Skeletal muscle tissue (tissue), 4 donors: ENCODE data around the gene SHISA4. TPM values are rescaled to one million over a fixed set of nuclear protein-coding genes. Genes with fewer than 3 reads are reported as not detected.

Source experiments
- H3K27ac ChIP-seq: one replicate; pipeline ENCODE4 v1.7.0; 2013; ENCODE audit warnings: mild to moderate bottlenecking, low read depth, low read length, inconsistent platforms
- H3K27me3 ChIP-seq, 3 donors: one replicate each; pipeline ENCODE4 v1.7.0; 2013; ENCODE audit warnings: low read length in 3 of 3; ENCODE audit not compliant: control insufficient read depth in 3 of 3, insufficient read depth in 3 of 3
- H3K36me3 ChIP-seq, 3 donors: one replicate each; pipeline ENCODE4 v1.7.0; 2013; ENCODE audit warnings: low read length in 3 of 3; ENCODE audit not compliant: control insufficient read depth in 3 of 3, insufficient read depth in 3 of 3
- H3K4me1 ChIP-seq, 3 donors: one replicate each; pipeline ENCODE4 v1.7.0; 2013; ENCODE audit warnings: low read length in 3 of 3, mild to moderate bottlenecking in 3 of 3; ENCODE audit not compliant: control insufficient read depth in 3 of 3, insufficient read depth in 3 of 3
- H3K4me3 ChIP-seq, 3 donors: one replicate each; pipeline ENCODE4 v1.7.0; 2013; ENCODE audit warnings: low read length in 3 of 3
- H3K9ac ChIP-seq, 3 donors: one replicate each; pipeline ENCODE4 v1.7.0; 2013; ENCODE audit warnings: low read length in 3 of 3, mild to moderate bottlenecking in 3 of 3, moderate library complexity in 2 of 3, low read depth in 1 of 3
- H3K9me3 ChIP-seq, 3 donors: one replicate each; pipeline ENCODE4 v1.7.0; 2013; ENCODE audit warnings: low read length in 3 of 3; ENCODE audit not compliant: control insufficient read depth in 3 of 3
- total RNA-seq: library from RNA; depleted of rRNA; stranded (reverse); fragments of >200 nt; gene quantifications from one replicate; pipeline ENCODE4 v1.2.3, GENCODE V29; 2014
- donor health status: Osteomylitis.

SHISA4 gene
- total RNA-seq, 1 donor from 2014 or later = 50.1 TPM

DNA sequence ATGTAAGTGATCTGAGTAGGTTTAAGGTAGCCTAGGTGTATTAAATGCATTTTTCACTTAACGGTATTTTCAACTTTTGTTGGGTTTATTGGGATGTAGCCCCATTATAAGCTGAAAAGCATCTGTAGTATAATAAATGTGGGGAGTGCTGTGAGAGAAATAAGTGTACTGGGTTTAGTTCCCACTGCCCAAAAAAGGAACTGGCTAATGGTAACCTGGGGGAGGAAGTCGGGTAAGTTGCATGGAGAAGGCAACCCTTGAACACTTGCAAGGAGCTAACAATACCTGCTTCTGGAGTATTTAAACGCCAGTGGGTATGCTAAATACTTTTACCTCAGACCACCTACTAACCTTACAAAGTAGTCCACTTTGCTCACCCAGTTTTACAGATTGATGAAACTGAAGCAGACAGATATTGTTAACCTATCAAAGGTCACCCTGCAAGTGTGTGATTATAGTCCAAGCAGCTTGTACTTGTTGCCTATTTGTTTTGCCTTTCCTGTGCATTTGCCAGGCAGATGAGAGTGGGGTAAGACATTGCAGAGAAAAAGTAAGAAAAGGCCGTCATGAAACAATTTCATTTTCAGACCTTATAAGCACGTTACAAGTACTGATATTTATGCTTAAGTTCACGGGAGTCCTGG, 7.6 kb upstream of the SHISA4 start:
- Histone ChIP-seq H3K36me3 (peaks cover under 1 to 4% (median under 1%) of the 10 kb centered on the region in 3 donors), H3K27me3 (no peaks in the 10 kb centered on the region), H3K27ac (peak overlapping the region; percentile 96), H3K4me3 (no peak overlapping the region), H3K4me1 (peaks cover 54 to 76% (median 67%) of the 10 kb centered on the region in 3 donors), H3K9me3 (no peaks in the 10 kb centered on the region), H3K9ac (peak overlapping the region in 1 of 3 donors; percentile 18)

DNA sequence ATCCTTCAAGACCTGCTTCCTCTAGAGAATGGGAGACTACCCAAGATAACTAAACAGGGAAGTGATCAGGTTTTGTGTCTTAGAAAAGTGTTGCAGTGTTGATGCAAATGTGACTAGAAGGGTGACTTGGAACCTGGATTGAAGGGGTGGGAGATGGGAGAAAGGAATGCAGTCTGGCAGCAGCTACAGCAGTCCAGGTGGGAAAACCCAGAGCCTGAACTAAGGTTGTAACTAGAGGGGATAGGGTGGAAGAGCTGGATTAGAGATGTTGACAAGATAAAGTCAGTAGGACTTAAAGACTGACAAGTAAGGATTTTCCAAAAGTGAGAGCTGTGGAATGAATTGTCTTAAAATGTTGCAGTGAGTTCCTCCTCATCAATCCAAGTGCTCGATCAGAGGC, 7.1 kb upstream of the SHISA4 start:
- H3K9ac ChIP-seq = peak overlapping the region in 1 of 3 donors; percentile 18
- H3K36me3 ChIP-seq = no peaks in the 10 kb centered on the region
- peaks cover 59 to 81% (median 72%) of the 10 kb centered on the region in 3 donors for H3K4me1 ChIP-seq
- H3K4me3 ChIP-seq = no peak overlapping the region
- no peaks in the 10 kb centered on the region for H3K9me3 ChIP-seq
- no peaks in the 10 kb centered on the region for H3K27me3 ChIP-seq
- H3K27ac ChIP-seq = peak overlapping the region; percentile 96

DNA sequence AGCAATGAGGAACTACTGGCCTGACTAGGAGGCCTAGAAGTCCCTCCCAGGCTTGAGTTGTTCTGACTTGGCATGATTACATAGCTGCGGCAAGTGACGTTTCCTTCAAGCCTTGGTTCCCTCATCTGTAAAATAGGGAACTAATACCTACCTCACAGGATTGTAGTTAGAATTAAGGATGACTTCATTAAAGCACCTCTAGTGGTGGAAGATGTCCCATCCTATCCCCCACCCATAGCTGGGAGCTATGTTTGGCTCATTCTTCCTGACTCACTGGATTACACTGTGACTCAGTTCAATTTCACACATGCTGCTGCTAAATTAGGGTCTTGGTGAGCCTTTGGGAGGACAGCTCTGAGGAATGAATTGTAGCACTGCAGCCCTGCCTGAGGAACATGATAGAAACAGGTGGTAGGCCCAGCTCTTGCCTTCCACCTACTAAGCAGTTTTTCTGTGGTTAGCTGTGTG, 6.0 kb upstream of the SHISA4 start:
- Histone ChIP-seq H3K27me3 (no peaks in the 10 kb centered on the region), H3K4me3 (no peak overlapping the region), H3K27ac (peak overlapping the region; percentile 96), H3K9me3 (no peaks in the 10 kb centered on the region), H3K9ac (peak overlapping the region in 2 of 3 donors; percentile 69 to 72), H3K4me1 (peaks cover 70 to 92% (median 82%) of the 10 kb centered on the region in 3 donors), H3K36me3 (no peaks in the 10 kb centered on the region)

DNA sequence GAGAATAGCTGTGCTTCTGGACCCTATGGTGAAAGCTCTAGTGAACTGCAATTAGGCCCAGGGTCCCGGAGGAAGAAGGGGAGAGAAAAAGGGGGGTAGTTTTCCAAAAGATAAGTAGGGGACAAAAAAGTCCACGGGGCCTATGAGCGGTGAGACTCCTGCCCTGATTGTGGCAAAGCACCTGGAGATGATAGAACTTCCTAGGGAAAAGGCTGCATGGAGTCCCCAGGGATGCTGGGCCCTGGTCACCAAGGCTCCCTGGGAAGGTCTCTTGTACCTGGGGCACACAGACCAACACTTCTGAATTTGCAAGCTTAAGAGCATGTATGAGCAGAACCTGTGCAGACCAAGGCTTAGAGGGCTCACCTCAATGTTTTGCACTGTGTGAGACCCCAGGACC, 5.4 kb upstream of the SHISA4 start:
- Histone ChIP-seq H3K9me3 (no peaks in the 10 kb centered on the region), H3K36me3 (no peaks in the 10 kb centered on the region), H3K4me1 (peaks cover 72 to 94% (median 85%) of the 10 kb centered on the region in 3 donors), H3K27me3 (no peaks in the 10 kb centered on the region), H3K4me3 (peak overlapping the region in 2 of 3 donors; percentile 2 to 10), H3K27ac (peak overlapping the region; percentile 96), H3K9ac (peak overlapping the region; percentile 55 to 72 (median 69))

DNA sequence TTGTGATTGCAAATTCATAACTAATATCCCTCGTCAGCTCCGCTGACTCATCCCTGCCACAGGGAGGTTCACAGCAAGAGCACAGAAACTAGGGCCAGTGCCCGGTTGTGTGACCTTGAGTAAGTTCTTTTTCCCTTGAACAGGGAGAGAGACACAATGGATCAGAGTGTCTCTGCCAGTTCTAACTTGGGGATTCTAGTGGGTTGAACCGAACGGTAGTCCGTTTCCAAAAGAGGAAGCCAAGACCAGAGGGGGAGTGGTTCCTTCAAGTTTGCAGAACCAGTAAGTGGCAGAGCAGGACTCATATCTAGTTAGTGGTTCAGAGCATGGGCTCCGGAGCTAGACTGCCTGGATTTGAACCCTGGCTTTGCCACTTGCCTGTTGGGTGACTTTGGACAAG, 4.9 kb upstream of the SHISA4 start:
- Histone ChIP-seq H3K4me1 (peaks cover 68 to 91% (median 80%) of the 10 kb centered on the region in 3 donors), H3K36me3 (no peaks in the 10 kb centered on the region), H3K9ac (peak overlapping the region; percentile 55 to 72 (median 63)), H3K27ac (peak overlapping the region; percentile 96), H3K4me3 (peak overlapping the region; percentile 10 to 36 (median 11)), H3K27me3 (no peaks in the 10 kb centered on the region), H3K9me3 (no peaks in the 10 kb centered on the region)

DNA sequence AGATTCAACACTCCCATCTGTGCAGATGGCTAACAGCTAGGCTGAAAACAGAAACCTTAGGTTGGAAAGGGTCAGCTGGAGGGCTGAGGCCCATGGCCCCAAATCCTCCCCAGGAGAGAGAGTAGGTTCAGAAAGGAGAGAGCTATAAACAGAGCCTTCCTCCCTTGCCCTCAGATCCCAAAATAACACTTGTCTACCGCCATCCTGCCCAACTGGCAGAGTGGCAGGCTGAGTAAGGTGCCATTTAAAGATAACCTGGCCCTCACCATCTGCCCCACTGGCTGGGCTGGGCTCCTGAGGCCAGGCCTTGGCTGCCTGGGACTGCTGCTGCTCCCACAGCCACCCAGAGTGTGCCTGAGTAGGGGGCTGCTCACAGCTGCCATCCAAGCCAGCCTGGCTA, 4.3 kb upstream of the SHISA4 start:
- Histone ChIP-seq H3K9ac (peak overlapping the region; percentile 58 to 72 (median 63)), H3K36me3 (no peaks in the 10 kb centered on the region), H3K4me3 (peak overlapping the region in 2 of 3 donors; percentile 10 to 11), H3K27ac (peak overlapping the region; percentile 96), H3K27me3 (no peaks in the 10 kb centered on the region), H3K4me1 (peaks cover 69 to 91% (median 80%) of the 10 kb centered on the region in 3 donors), H3K9me3 (no peaks in the 10 kb centered on the region)

DNA sequence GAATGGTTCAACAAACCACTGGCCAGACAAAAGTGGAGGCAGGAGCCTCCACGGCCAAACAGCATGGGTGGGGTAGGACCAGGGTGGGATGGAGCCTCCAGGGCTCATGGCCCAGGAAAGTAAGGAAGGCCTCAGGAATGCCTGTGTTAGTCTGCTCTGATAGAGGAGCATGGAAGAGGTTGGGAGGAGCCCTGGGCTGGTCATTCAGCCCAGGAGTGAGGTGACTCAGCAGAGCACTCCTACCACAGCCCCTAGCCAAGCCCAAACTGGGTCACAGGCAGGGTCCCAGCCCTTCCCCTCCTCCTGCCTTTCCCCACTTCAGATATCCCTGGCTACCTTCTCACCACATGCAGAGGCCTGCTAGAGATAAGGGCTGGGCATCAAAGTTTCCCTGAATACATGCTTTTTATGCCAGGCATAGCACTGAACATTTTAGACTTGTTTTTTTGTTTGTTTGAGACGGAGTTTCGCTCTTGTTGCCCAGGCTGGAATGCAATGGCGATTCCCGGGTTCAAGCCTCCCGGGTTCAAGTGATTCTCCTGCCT, 3.1 kb upstream of the SHISA4 start:
- Histone ChIP-seq H3K4me3 (no peak overlapping the region), H3K36me3 (peaks cover 4 to 6% (median 6%) of the 10 kb centered on the region in 3 donors), H3K27ac (peak overlapping the region; percentile 96), H3K27me3 (no peaks in the 10 kb centered on the region), H3K4me1 (peaks cover 79 to 93% (median 81%) of the 10 kb centered on the region in 3 donors), H3K9me3 (no peaks in the 10 kb centered on the region), H3K9ac (peak overlapping the region; percentile 32 to 72 (median 65))

DNA sequence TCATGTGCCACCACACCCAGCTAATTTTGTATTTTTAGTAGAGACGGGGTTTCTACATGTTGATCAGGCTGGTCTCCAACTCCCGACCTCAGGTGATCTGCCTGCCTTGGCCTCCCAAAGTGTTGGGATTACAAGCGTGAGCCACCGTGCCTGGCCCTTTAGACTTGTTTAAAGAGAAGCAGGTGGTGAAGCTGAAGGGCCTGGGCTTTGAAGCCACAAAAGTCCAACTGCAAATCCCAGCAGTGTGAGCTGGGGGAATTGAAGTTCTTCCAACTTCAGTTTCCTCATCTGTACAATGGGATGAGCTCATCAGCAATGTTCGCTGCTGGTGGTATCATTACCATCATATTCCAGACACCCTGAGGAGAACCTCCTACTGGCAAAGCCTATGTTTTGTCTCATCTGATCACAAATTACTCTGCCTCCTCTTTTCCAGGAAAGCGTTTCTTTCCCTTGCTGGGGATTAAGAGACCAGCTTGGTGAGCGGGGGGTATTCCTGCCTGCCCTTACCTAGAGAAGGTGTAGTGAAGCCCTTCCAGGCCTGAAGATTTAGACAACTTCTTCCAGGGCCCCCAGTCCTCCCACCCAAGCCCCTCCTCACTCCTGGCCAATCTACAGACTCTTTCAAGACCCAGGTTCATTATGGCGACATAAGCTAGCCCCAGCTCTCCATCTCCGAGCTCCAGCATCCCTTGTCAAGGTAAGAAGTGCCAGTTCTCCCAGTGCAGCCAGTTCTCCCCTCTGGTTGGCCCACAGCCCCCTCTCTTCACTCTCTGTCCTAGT, 2.4 kb upstream of the SHISA4 start:
- Histone ChIP-seq H3K27me3 (no peaks in the 10 kb centered on the region), H3K9ac (peak overlapping the region in 2 of 3 donors; percentile 54 to 72), H3K4me1 (peaks cover 84 to 94% (median 85%) of the 10 kb centered on the region in 3 donors), H3K27ac (peak overlapping the region; percentile 96), H3K4me3 (no peak overlapping the region), H3K9me3 (no peaks in the 10 kb centered on the region), H3K36me3 (peaks cover 8 to 13% (median 8%) of the 10 kb centered on the region in 3 donors)

DNA sequence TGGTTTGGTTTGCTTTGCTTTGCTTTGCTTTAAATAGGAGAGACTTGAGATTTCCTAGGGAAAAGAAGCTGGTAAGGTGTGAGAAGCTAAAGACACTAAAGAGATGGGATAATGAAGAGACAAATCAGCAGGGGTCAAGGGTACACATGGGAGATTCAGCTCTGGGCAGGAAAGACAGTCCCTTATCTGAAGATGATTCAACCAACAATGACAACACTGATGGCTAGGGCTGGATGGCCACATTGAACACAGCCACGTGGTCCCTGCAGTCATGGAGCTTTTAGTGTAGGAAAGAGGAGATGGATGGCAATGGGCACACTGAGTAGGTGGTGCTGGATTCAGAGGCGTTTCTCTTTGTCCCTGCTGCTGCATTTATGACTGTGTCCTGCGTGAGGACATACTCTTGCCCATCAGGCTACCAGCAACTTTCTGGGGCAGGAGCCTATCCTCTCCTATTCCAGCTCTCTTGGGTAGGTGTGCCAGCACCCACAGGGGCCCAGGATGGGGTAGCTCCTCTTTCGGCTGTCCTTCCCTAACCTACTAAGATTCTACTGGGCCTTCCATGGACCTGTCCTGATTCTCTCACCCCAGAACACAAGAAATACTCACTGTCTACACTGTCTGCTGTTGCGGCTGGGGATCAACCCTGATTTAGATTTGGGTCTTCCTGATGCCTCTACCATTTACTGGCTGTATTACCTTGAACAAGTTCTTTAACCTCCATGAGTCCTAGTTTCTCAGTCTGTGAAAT, 1.4 kb upstream of the SHISA4 start:
- peaks cover 86 to 94% (median 91%) of the 10 kb centered on the region in 3 donors for H3K4me1 ChIP-seq
- H3K27ac ChIP-seq = peak overlapping the region; percentile 96
- H3K36me3 ChIP-seq = peaks cover 12 to 21% (median 13%) of the 10 kb centered on the region in 3 donors
- no peak overlapping the region for H3K4me3 ChIP-seq
- no peaks in the 10 kb centered on the region for H3K27me3 ChIP-seq
- no peaks in the 10 kb centered on the region for H3K9me3 ChIP-seq
- peak overlapping the region in 2 of 3 donors; percentile 18 to 92 for H3K9ac ChIP-seq
